ENCODE data around the gene RFC4.

RFC4 gene

DNA sequence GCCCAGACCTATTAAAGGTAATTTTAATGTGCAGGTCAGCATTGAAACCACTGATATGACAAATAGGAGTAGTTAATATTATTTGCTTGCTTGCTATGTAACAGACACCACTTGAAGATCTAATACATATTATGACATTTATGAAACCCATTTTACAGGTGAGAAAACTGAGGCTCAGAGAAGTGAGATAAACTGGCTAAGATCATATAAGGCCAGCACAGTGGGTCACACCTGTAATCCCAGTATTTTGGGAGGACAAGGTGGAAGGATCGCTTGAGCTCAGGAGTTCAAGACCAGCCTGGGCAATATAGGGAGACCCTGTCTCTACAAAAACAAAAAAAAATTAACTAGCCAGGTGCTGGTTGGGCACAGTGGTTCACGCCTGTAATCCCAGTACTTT lies 56.0 kb downstream of the RFC4 start:
- no peak for DNase-seq (ENCODE audit: low read depth in 2 of 2)

DNA sequence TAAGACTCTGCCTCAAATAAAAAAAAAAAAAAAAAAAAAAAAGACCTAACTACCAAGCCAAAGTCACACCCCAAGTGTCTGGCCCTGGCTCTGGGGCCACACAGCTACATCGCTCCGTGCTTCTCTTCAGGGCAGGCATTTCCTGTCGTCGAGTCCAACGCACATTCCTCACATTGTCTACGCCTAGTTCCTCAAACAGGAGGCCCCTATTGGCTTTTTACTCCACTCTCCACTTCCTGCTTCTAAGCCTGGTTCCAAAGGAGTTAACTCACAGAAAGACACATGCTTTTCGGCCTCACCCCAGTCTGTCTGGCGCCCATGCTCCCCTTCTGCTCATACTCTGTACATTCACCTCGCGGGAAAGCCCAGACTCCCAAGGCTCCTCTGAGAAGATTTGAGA lies 60.3 kb downstream of the RFC4 start:
- no peak for DNase-seq (ENCODE audit: low read depth in 2 of 2)

GRCh38 chr3:186743666-186744065 lies 62.6 kb downstream of the RFC4 start:
- DNase-seq (ENCODE audit: low read depth in 2 of 2): no peak

DNA sequence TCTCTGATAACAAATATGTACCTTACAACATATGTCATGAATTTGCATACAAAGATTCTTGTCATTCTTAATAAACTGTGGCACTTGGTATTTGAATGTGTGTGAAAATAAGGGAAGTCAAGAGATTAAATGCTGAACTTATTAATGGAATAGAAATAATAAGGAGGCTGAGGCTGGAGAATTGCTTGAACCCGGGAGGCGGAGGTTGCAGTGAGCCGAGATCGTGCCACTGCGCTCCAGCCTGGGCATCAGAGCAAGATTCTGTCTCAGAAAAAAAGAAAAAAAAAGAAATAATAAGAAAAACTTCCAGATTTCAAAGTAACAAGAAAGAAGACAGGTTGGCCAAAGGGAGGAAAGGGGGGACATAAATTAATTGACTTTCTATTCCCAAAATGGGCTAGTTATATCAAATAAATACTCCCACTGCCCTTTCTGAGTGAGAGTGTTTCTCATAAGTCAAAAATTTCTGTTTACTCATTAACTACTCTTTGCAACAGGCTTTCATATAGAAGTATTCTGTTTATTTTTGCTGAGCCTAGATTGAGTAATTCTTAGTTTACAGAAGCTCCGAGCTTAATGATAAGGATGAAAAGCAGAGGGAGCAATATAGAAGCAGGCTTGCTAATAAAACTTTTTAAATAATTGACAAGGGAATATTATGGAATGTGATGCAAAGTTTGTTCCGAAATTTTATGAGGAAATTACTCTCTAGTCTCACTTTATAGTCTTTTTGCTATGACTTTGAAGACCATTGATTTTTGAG lies 63.5 kb downstream of the RFC4 start:
- no peak for DNase-seq (ENCODE audit: low read depth in 2 of 2)
